ENCODE measurements around the gene KCTD3.

The KCTD3 gene

GRCh38 chr1:215637041-215637573, 70.0 kb downstream of the KCTD3 start:
- Histone ChIP-seq H3K9ac (ENCODE audit: low read length) (no peak overlapping the region), H3K36me3 (ENCODE audit: control insufficient read depth, insufficient read depth, low read length) (no peaks in the 10 kb centered on the region), H3K4me1 (ENCODE audit: control insufficient read depth, insufficient read depth, low read length) (0 out of 2 replicates have a peak, but pooled peaks cover 9% of the 10 kb centered on the region), H3K27ac (ENCODE audit: low read depth, low read length) (no peak overlapping the region), H3K9me3 (ENCODE audit: control insufficient read depth, insufficient read depth, low read depth, low read length) (no peaks in the 10 kb centered on the region), H3K27me3 (ENCODE audit: control insufficient read depth, insufficient read depth, low read length) (no peaks in the 10 kb centered on the region), H3K4me3 (ENCODE audit: low read depth, low read length) (no peak overlapping the region)

GRCh38 chr1:215640429-215641148, 73.5 kb downstream of the KCTD3 start:
- H3K4me3 ChIP-seq (ENCODE audit: low read depth, low read length): no peak overlapping the region
- no peak overlapping the region for H3K27ac ChIP-seq (ENCODE audit: low read depth, low read length)
- H3K9ac ChIP-seq (ENCODE audit: low read length): no peak overlapping the region
- no peaks in the 10 kb centered on the region for H3K27me3 ChIP-seq (ENCODE audit: control insufficient read depth, insufficient read depth, low read length)
- H3K4me1 ChIP-seq (ENCODE audit: control insufficient read depth, insufficient read depth, low read length): 0 out of 2 replicates have a peak, but pooled peaks cover 9% of the 10 kb centered on the region
- no peaks in the 10 kb centered on the region for H3K36me3 ChIP-seq (ENCODE audit: control insufficient read depth, insufficient read depth, low read length)
- H3K9me3 ChIP-seq (ENCODE audit: control insufficient read depth, insufficient read depth, low read depth, low read length): no peaks in the 10 kb centered on the region

GRCh38 chr1:215643592-215644321, 76.7 kb downstream of the KCTD3 start:
- H3K36me3 ChIP-seq (ENCODE audit: control insufficient read depth, insufficient read depth, low read length): no peaks in the 10 kb centered on the region
- H3K4me3 ChIP-seq (ENCODE audit: low read depth, low read length): no peak overlapping the region
- peaks cover 4% of the 10 kb centered on the region; the same call in 1 of the 2 replicates for H3K4me1 ChIP-seq (ENCODE audit: control insufficient read depth, insufficient read depth, low read length)
- H3K9ac ChIP-seq (ENCODE audit: low read length): no peak overlapping the region
- H3K9me3 ChIP-seq (ENCODE audit: control insufficient read depth, insufficient read depth, low read depth, low read length): no peaks in the 10 kb centered on the region
- H3K27ac ChIP-seq (ENCODE audit: low read depth, low read length): no peak overlapping the region
- no peaks in the 10 kb centered on the region for H3K27me3 ChIP-seq (ENCODE audit: control insufficient read depth, insufficient read depth, low read length)

DNA sequence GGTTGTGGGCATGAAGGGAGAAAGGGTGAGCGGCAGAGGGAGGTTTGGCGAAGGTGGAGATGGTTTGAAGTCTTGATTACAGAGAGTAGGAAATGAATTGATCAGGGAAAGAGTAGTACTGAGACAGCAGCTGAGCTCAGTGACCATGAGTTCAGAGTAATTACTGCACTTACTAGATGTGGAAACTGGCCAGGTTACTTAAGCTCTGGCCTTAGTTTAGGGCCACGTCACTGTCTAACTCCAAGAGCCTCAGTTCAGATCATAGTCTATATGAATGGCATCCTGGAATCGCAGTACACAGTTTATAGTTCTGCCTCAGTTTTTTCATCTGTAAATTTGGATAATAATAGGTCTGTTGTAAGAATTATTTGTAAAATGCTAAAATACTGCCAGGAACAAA, 78.1 kb downstream of the KCTD3 start:
- no peak overlapping the region for H3K4me3 ChIP-seq (ENCODE audit: low read depth, low read length)
- no peaks in the 10 kb centered on the region for H3K36me3 ChIP-seq (ENCODE audit: control insufficient read depth, insufficient read depth, low read length)
- no peak overlapping the region for H3K9ac ChIP-seq (ENCODE audit: low read length)
- H3K4me1 ChIP-seq (ENCODE audit: control insufficient read depth, insufficient read depth, low read length): peaks cover 5% of the 10 kb centered on the region; the same call in 1 of the 2 replicates
- no peak overlapping the region for H3K27ac ChIP-seq (ENCODE audit: low read depth, low read length)
- no peaks in the 10 kb centered on the region for H3K9me3 ChIP-seq (ENCODE audit: control insufficient read depth, insufficient read depth, low read depth, low read length)
- H3K27me3 ChIP-seq (ENCODE audit: control insufficient read depth, insufficient read depth, low read length): no peaks in the 10 kb centered on the region

- no peaks in the 10 kb centered on the region for H3K9me3 ChIP-seq (ENCODE audit: control insufficient read depth, insufficient read depth, low read depth, low read length)
- H3K9ac ChIP-seq (ENCODE audit: low read length): no peak overlapping the region
- H3K27me3 ChIP-seq (ENCODE audit: control insufficient read depth, insufficient read depth, low read length): no peaks in the 10 kb centered on the region
- H3K27ac ChIP-seq (ENCODE audit: low read depth, low read length): no peak overlapping the region
- peaks cover 11% of the 10 kb centered on the region for H3K4me1 ChIP-seq (ENCODE audit: control insufficient read depth, insufficient read depth, low read length)
- H3K36me3 ChIP-seq (ENCODE audit: control insufficient read depth, insufficient read depth, low read length): no peaks in the 10 kb centered on the region
- no peak overlapping the region for H3K4me3 ChIP-seq (ENCODE audit: low read depth, low read length)
Measured at GRCh38 chr1:215645861-215646260, 78.8 kb downstream of the KCTD3 start.

DNA sequence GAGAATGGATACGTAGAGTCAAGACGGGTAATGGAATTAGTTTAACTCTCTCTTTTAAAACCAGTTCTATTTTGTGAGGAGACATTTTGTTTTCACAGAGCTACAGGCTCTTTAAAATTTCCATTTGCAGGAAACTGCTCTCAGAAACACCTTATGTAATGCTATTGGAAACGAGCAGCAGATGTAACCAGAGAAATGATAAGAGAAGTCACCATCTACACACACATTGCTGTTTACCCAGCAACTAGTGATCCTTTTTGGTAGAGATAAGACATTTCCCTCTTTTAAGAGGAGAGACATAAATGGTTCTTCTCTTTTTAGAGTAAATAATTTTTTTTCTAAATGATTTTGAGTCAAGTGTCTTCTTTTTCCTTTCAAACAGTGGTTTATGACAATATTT, 80.6 kb downstream of the KCTD3 start:
- H3K36me3 ChIP-seq (ENCODE audit: control insufficient read depth, insufficient read depth, low read length): no peaks in the 10 kb centered on the region
- no peak overlapping the region for H3K9ac ChIP-seq (ENCODE audit: low read length)
- no peak overlapping the region for H3K4me3 ChIP-seq (ENCODE audit: low read depth, low read length)
- H3K9me3 ChIP-seq (ENCODE audit: control insufficient read depth, insufficient read depth, low read depth, low read length): no peaks in the 10 kb centered on the region
- H3K27ac ChIP-seq (ENCODE audit: low read depth, low read length): no peak overlapping the region
- H3K4me1 ChIP-seq (ENCODE audit: control insufficient read depth, insufficient read depth, low read length): peaks cover 28% of the 10 kb centered on the region
- H3K27me3 ChIP-seq (ENCODE audit: control insufficient read depth, insufficient read depth, low read length): no peaks in the 10 kb centered on the region

GRCh38 chr1:215648957-215649356, 81.9 kb downstream of the KCTD3 start:
- Histone ChIP-seq H3K4me3 (ENCODE audit: low read depth, low read length) (no peak overlapping the region), H3K9me3 (ENCODE audit: control insufficient read depth, insufficient read depth, low read depth, low read length) (no peaks in the 10 kb centered on the region), H3K4me1 (ENCODE audit: control insufficient read depth, insufficient read depth, low read length) (peaks cover 30% of the 10 kb centered on the region), H3K9ac (ENCODE audit: low read length) (no peak overlapping the region), H3K27me3 (ENCODE audit: control insufficient read depth, insufficient read depth, low read length) (no peaks in the 10 kb centered on the region), H3K27ac (ENCODE audit: low read depth, low read length) (no peak overlapping the region), H3K36me3 (ENCODE audit: control insufficient read depth, insufficient read depth, low read length) (no peaks in the 10 kb centered on the region)

GRCh38 chr1:215650446-215651149, 83.5 kb downstream of the KCTD3 start:
- H3K4me1 ChIP-seq (ENCODE audit: control insufficient read depth, insufficient read depth, low read length): peaks cover 30% of the 10 kb centered on the region
- H3K9ac ChIP-seq (ENCODE audit: low read length): no peak overlapping the region
- H3K9me3 ChIP-seq (ENCODE audit: control insufficient read depth, insufficient read depth, low read depth, low read length): no peaks in the 10 kb centered on the region
- no peak overlapping the region for H3K4me3 ChIP-seq (ENCODE audit: low read depth, low read length)
- no peak overlapping the region for H3K27ac ChIP-seq (ENCODE audit: low read depth, low read length)
- H3K36me3 ChIP-seq (ENCODE audit: control insufficient read depth, insufficient read depth, low read length): no peaks in the 10 kb centered on the region
- H3K27me3 ChIP-seq (ENCODE audit: control insufficient read depth, insufficient read depth, low read length): no peaks in the 10 kb centered on the region

DNA sequence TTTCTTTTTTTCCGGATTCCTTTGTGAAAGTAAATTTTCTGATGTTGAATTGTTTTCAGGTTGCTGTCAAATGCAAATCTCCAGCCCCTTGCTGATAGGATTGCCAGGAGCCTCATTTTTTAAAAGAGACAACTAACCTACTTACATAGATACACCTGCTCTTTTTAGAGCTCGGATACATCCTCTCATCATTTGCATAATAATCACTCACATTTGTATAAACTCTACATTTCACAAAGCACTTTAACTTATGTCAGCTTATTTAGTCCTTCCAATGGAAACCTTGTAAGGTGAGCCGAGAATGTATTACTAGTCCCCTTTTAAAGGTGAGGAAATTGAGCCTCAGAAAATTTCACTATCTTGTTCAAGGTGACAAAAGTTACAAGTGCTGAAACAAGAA, 84.8 kb downstream of the KCTD3 start:
- H3K27me3 ChIP-seq (ENCODE audit: control insufficient read depth, insufficient read depth, low read length): no peaks in the 10 kb centered on the region
- H3K4me3 ChIP-seq (ENCODE audit: low read depth, low read length): no peak overlapping the region; the same call in 1 of the 2 replicates
- no peaks in the 10 kb centered on the region for H3K9me3 ChIP-seq (ENCODE audit: control insufficient read depth, insufficient read depth, low read depth, low read length)
- H3K36me3 ChIP-seq (ENCODE audit: control insufficient read depth, insufficient read depth, low read length): no peaks in the 10 kb centered on the region
- no peak overlapping the region for H3K9ac ChIP-seq (ENCODE audit: low read length)
- H3K27ac ChIP-seq (ENCODE audit: low read depth, low read length): no peak overlapping the region
- peaks cover 30% of the 10 kb centered on the region for H3K4me1 ChIP-seq (ENCODE audit: control insufficient read depth, insufficient read depth, low read length)

GRCh38 chr1:215652371-215652770, 85.3 kb downstream of the KCTD3 start:
- no peaks in the 10 kb centered on the region for H3K9me3 ChIP-seq (ENCODE audit: control insufficient read depth, insufficient read depth, low read depth, low read length)
- H3K9ac ChIP-seq (ENCODE audit: low read length): no peak overlapping the region
- no peak overlapping the region; the same call in 1 of the 2 replicates for H3K4me3 ChIP-seq (ENCODE audit: low read depth, low read length)
- H3K36me3 ChIP-seq (ENCODE audit: control insufficient read depth, insufficient read depth, low read length): no peaks in the 10 kb centered on the region
- no peak overlapping the region for H3K27ac ChIP-seq (ENCODE audit: low read depth, low read length)
- H3K27me3 ChIP-seq (ENCODE audit: control insufficient read depth, insufficient read depth, low read length): no peaks in the 10 kb centered on the region
- peaks cover 28% of the 10 kb centered on the region for H3K4me1 ChIP-seq (ENCODE audit: control insufficient read depth, insufficient read depth, low read length)

DNA sequence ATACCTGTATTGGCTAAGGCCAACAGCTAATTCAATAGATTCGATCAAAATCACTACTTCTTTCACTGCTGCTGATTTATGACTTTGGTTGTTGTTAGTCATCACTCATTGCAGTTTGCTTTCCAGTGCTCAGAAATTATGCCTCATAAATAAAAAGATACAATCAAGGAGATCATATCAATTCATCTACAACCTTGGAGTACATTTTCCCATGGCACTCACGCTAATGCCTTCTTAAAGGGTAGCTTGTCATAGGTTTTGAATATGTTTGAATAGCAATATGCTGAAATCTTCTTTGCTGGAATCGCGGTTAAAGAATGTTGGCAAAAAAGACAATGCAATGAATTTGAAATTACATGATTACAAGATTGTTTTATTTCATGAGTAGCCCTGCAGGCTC, 89.9 kb downstream of the KCTD3 start:
- Histone ChIP-seq H3K9me3 (ENCODE audit: control insufficient read depth, insufficient read depth, low read depth, low read length) (no peaks in the 10 kb centered on the region), H3K27me3 (ENCODE audit: control insufficient read depth, insufficient read depth, low read length) (no peaks in the 10 kb centered on the region), H3K9ac (ENCODE audit: low read length) (no peak overlapping the region), H3K4me1 (ENCODE audit: control insufficient read depth, insufficient read depth, low read length) (peaks cover 9% of the 10 kb centered on the region), H3K4me3 (ENCODE audit: low read depth, low read length) (no peak overlapping the region), H3K27ac (ENCODE audit: low read depth, low read length) (no peak overlapping the region), H3K36me3 (ENCODE audit: control insufficient read depth, insufficient read depth, low read length) (no peaks in the 10 kb centered on the region)

Measured in HUES6 (cell line).